ENCODE measurements around the gene SLC2A1. TPM values are rescaled to one million over a fixed set of nuclear protein-coding genes. Genes with fewer than 3 reads are reported as not detected.

The SLC2A1 gene
- total RNA-seq, 3 donors from 2014 or later, result 135 to 141 (median 140) TPM

GRCh38 chr1:42935313-42935895 is 23.3 kb downstream of the SLC2A1 start:
- DNase-seq (peak; percentile 3), ATAC-seq (no peak)
- no peaks in the 10 kb centered on the region for H3K27me3 Mint-ChIP-seq (ENCODE audit: low read depth)
- H3K36me3 Mint-ChIP-seq (ENCODE audit: insufficient read depth), result peaks cover 36% of the 10 kb centered on the region
- H3K9me3 Mint-ChIP-seq, result no peaks in the 10 kb centered on the region
- H3K4me3 Mint-ChIP-seq, result no peak overlapping the region
- H3K4me1 Mint-ChIP-seq (ENCODE audit: low read depth), result peaks cover 96% of the 10 kb centered on the region

DNA sequence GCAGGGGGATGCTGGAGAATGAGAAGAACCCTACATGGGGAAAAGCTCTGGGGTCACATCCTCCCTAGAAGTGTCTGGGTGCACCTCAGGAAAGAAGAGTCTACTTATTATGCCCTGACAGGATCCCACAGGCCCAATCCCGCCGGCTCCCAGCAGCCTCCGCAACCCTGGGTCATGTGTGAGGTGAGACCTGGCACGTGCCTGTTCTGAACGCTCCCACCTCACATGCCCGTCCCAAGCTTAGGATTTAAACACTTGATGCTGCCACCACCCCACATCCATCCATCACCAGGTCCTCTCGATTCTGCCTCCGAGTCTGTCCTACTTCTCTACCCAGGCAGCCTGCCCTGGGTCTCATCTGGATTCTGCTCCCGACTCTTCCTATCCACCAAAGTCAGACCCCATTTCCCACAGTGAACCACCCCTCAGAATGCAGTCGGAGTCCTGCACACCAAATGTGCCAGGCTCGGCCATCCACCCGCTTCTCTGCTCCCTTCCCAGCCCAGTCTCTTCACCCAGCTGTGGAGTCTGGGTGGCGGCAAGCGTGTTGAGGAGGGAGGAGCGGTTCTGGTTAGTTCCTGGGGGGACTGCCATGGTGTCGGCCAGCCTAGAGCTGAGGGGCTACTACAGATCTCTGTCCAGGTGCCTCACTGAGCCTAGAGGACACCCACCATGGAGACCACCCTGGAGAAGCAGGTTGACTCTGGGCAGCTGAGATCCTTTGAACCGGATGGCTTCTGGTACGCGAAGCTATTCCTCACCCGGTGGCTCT is 23.9 kb downstream of the SLC2A1 start:
- Mint-ChIP-seq H3K27me3 (ENCODE audit: low read depth) (no peaks in the 10 kb centered on the region), H3K4me3 (peak overlapping the region; percentile 26), H3K4me1 (ENCODE audit: low read depth) (peaks cover 95% of the 10 kb centered on the region), H3K9me3 (no peaks in the 10 kb centered on the region), H3K36me3 (ENCODE audit: insufficient read depth) (peaks cover 36% of the 10 kb centered on the region)
- ATAC-seq, result no peak
- peak; percentile 4 for DNase-seq

- peaks cover 90% of the 10 kb centered on the region for H3K4me1 Mint-ChIP-seq (ENCODE audit: low read depth)
- no peak for DNase-seq
- H3K9me3 Mint-ChIP-seq, result no peaks in the 10 kb centered on the region
- peaks cover 40% of the 10 kb centered on the region for H3K36me3 Mint-ChIP-seq (ENCODE audit: insufficient read depth)
- peak overlapping the region; percentile 26 for H3K4me3 Mint-ChIP-seq
- ATAC-seq, result no peak
- H3K27me3 Mint-ChIP-seq (ENCODE audit: low read depth), result no peaks in the 10 kb centered on the region
Measured at GRCh38 chr1:42933610-42934491, 24.8 kb downstream of the SLC2A1 start.

- no peak for ATAC-seq
- H3K9me3 Mint-ChIP-seq, result no peaks in the 10 kb centered on the region
- no peak for DNase-seq
- peaks cover 87% of the 10 kb centered on the region for H3K4me1 Mint-ChIP-seq (ENCODE audit: low read depth)
- H3K36me3 Mint-ChIP-seq (ENCODE audit: insufficient read depth), result peaks cover 42% of the 10 kb centered on the region
- H3K4me3 Mint-ChIP-seq, result peak overlapping the region; percentile 5
- H3K27me3 Mint-ChIP-seq (ENCODE audit: low read depth), result no peaks in the 10 kb centered on the region
Measured at GRCh38 chr1:42933060-42933586, 25.5 kb downstream of the SLC2A1 start.

DNA sequence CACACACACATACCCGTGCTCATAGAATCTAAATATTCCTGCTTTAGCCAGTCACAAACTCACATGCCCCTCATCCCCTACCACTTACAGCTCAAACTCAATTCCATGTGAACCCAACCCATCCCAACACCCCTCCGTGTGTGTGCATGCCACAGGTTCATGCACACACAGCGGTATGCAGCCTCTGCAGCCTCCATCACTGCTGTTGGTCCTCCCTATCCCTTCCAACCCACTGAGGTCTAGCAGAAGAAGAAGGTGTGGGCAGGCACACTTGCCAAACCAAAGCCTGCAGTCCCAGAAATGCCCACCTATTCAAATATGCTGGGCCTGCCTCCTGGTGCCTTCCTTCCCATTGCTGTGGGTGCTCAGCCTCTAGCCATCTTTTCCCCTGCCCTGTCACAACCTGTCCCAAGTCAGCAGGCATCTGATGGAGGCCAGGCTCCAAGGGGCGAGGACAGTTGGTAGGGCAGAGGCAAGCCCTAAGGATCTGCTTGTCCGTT is 26.2 kb downstream of the SLC2A1 start:
- no peaks in the 10 kb centered on the region for H3K27me3 Mint-ChIP-seq (ENCODE audit: low read depth)
- peak overlapping the region; percentile 71 for H3K4me3 Mint-ChIP-seq
- no peak for ATAC-seq
- peaks cover 45% of the 10 kb centered on the region for H3K36me3 Mint-ChIP-seq (ENCODE audit: insufficient read depth)
- peaks cover 80% of the 10 kb centered on the region for H3K4me1 Mint-ChIP-seq (ENCODE audit: low read depth)
- H3K9me3 Mint-ChIP-seq, result no peaks in the 10 kb centered on the region
- no peak for DNase-seq

- no peaks in the 10 kb centered on the region for H3K27me3 Mint-ChIP-seq (ENCODE audit: low read depth)
- peak overlapping the region; percentile 71 for H3K4me3 Mint-ChIP-seq
- peaks cover 75% of the 10 kb centered on the region for H3K4me1 Mint-ChIP-seq (ENCODE audit: low read depth)
- H3K9me3 Mint-ChIP-seq, result no peaks in the 10 kb centered on the region
- DNase-seq, result peak; percentile 61
- peaks cover 46% of the 10 kb centered on the region for H3K36me3 Mint-ChIP-seq (ENCODE audit: insufficient read depth)
- ATAC-seq, result peak; percentile 79 to 84
Measured at GRCh38 chr1:42931911-42932422, 26.7 kb downstream of the SLC2A1 start.

DNA sequence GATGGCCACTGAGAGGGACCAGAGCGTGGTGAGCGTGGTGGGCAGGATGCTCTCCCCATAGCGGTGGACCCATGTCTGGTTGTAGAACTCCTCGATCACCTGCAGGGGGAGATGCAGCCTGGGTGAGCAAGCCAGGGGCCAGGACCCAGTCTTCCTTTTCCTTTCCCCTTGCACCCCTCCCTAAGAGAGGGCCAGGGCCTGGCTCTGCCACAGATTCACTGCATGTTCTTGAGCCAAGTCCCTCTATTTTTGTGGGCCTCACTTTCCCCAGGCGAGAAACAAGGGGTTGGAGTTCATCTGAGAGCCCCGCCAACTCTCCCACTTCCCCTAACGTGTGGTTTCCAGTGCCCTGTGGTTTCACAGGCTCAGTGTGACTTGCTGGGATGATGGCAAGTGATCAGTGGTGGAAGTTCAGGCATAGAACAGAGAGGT is 27.5 kb downstream of the SLC2A1 start:
- Mint-ChIP-seq H3K36me3 (ENCODE audit: insufficient read depth) (peaks cover 47% of the 10 kb centered on the region), H3K4me1 (ENCODE audit: low read depth) (peaks cover 67% of the 10 kb centered on the region), H3K4me3 (peak overlapping the region; percentile 71), H3K9me3 (no peaks in the 10 kb centered on the region), H3K27me3 (ENCODE audit: low read depth) (no peaks in the 10 kb centered on the region)
- ATAC-seq, result peak; percentile 30 to 41
- DNase-seq, result peak; percentile 47

DNA sequence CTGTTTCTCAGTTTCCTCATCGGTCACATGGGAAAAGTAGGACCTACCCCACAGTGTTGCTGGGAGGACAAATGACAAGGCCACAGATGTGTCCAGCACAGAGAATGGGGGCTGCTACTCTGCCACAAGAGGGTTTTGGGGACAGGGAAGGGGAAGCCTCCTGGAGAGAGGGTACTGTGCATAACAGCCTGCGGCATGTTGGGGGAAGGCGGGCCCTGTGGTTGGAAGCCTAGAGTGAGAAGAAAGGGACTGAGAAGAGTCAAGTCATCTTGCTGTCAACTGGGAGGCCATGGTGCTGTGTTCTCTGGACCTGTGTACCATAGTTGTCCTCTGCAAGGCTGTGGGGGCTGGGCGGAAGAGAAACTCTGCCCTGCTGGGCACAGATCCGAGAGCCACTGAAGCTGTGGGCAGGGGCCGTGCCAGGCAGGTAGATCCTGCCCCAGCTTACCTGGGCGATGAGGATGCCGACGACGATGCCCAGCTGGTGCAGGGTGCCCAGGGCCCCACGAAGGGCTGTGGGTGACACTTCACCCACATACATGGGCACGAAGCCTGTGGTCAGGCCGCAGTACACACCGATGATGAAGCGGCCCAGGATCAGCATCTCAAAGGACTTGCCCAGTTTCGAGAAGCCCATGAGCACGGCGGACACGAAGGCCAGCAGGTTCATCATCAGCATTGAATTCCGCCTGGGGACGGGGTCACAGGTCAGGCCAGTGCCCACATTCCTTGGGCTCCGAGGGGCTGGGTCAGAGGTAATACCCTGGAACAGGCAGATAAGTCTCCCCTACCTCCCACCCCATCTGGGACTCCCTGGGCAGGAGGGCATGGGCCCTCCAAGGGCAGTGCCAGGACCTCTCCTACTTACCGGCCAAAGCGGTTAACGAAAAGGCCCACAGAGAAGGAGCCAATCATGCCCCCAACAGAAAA is 28.2 kb downstream of the SLC2A1 start:
- peaks cover 65% of the 10 kb centered on the region for H3K4me1 Mint-ChIP-seq (ENCODE audit: low read depth)
- peaks cover 47% of the 10 kb centered on the region for H3K36me3 Mint-ChIP-seq (ENCODE audit: insufficient read depth)
- ATAC-seq (no peak), DNase-seq (no peak)
- H3K4me3 Mint-ChIP-seq, result peak overlapping the region; percentile 71
- H3K9me3 Mint-ChIP-seq, result no peaks in the 10 kb centered on the region
- no peaks in the 10 kb centered on the region for H3K27me3 Mint-ChIP-seq (ENCODE audit: low read depth)

GRCh38 chr1:42929434-42930177 is 29.1 kb downstream of the SLC2A1 start:
- Mint-ChIP-seq H3K9me3 (no peaks in the 10 kb centered on the region), H3K27me3 (ENCODE audit: low read depth) (no peaks in the 10 kb centered on the region), H3K36me3 (ENCODE audit: insufficient read depth) (peaks cover 49% of the 10 kb centered on the region), H3K4me3 (no peak overlapping the region), H3K4me1 (ENCODE audit: low read depth) (peaks cover 62% of the 10 kb centered on the region)
- ATAC-seq (no peak), DNase-seq (no peak)

- DNase-seq (no peak), ATAC-seq (no peak)
- no peaks in the 10 kb centered on the region for H3K27me3 Mint-ChIP-seq (ENCODE audit: low read depth)
- H3K9me3 Mint-ChIP-seq, result no peaks in the 10 kb centered on the region
- no peak overlapping the region for H3K4me3 Mint-ChIP-seq
- H3K4me1 Mint-ChIP-seq (ENCODE audit: low read depth), result peaks cover 59% of the 10 kb centered on the region
- H3K36me3 Mint-ChIP-seq (ENCODE audit: insufficient read depth), result peaks cover 44% of the 10 kb centered on the region
Measured at GRCh38 chr1:42928859-42929258, 29.8 kb downstream of the SLC2A1 start.

DNA sequence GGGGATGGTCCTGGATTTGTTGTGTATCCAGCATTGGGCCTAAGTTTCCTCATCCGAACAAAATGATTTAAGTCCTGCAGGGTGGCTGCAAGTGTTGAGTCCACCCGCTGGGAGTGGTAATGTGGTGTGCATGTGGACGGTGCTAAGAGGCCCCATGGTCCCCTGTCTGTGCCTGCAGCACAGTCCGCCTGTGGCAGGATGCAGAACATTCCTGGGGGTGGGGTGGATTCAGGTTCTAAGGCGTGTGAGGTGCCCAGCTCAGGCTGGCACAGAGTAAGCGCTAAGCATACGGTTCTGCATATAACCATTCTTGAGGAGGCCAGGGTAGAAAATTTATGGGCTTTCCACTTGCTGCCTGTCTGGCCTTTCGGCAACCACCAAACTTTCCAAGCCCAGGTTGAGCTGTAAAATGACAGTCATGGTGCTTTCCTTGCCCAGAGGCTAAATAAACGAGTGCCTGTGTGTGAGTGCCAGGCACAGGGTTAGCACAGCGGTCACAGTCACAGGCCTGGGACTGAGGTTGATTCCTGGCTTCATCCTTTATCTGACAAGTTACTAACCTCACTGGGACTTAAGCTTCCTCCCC is 30.7 kb downstream of the SLC2A1 start:
- ATAC-seq, result no peak
- Mint-ChIP-seq H3K36me3 (ENCODE audit: insufficient read depth) (peaks cover 42% of the 10 kb centered on the region), H3K4me3 (no peak overlapping the region), H3K4me1 (ENCODE audit: low read depth) (peaks cover 57% of the 10 kb centered on the region), H3K27me3 (ENCODE audit: low read depth) (no peaks in the 10 kb centered on the region), H3K9me3 (no peaks in the 10 kb centered on the region)
- no peak for DNase-seq

- ATAC-seq (no peak), DNase-seq (no peak)
- no peak overlapping the region for H3K4me3 Mint-ChIP-seq
- no peaks in the 10 kb centered on the region for H3K27me3 Mint-ChIP-seq (ENCODE audit: low read depth)
- peaks cover 42% of the 10 kb centered on the region for H3K36me3 Mint-ChIP-seq (ENCODE audit: insufficient read depth)
- no peaks in the 10 kb centered on the region for H3K9me3 Mint-ChIP-seq
- peaks cover 57% of the 10 kb centered on the region for H3K4me1 Mint-ChIP-seq (ENCODE audit: low read depth)
Measured at GRCh38 chr1:42927274-42927841, 31.3 kb downstream of the SLC2A1 start.
